ENCODE results near the gene PRDM11.

PRDM11 gene

GRCh38 chr11:45267052-45267451, 120.6 kb downstream of the PRDM11 start:
- no peak for DNase-seq

DNA sequence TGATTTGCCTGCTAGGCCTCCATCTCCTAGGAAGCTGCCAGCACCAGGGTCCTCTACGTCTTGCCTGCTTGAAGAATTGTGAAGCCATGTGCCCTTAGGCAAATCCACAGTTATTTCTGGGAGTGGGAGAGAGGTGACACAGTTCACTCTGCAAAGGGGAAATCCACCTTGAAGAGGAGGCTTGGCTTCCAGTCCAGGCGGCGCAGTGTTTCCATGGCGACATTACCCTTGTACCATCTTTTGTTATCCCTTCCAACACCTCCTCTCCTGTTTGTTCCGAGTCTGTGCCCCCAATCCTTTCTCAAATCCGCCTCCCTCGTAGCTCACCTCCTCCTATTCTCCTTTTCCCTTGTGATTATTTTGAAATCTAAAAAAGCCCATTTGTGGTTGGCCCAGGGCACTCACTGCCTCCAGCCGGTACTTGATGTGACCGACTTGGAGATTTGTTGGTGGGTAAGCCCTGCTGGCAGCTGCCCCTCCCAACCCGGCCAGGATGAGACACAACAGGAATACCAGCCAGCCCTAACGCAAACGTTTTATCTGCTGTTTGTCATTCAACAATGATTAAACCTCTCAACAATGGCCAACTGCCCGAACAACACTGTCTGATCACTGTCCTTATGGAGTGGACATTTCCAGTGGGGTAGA, 121.3 kb downstream of the PRDM11 start:
- DNase-seq, result no peak

GRCh38 chr11:45269678-45270077, 123.2 kb downstream of the PRDM11 start:
- no peak for DNase-seq

DNA sequence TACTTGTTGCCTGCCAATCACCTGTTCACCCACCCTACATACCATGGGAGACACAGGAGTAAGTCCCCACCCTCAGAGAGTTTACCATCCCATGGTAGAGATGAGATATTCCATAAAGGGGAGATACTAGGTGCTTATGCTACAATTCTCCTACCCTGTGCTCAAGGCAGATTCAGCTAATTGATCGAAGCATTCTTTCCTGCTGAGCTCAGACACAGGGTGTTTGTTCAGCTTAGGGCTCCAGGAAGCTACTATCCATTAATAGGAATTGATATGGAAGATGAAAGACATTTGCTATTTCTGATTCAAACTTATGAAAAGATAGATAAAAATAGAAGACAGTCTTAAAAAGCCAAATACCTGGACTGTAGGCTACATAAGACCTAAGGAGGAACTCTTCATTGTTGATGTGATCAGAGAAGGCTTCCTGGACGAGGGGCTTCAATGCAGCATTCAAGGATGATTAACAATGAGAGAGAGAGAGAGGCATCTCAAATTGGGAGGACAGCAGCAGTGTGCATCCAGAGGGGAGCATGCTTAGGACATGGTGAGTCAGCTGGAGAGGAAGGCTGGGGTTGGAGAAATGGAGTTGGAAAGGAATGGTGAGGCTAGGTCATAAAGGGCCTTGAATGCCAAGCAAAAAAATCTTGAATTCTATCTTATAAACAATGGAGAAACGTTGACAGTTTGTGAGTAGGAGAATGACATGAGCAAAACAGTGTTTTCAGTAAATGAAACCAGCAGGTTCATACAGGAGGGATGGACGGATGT, 124.7 kb downstream of the PRDM11 start:
- DNase-seq, result no peak

DNA sequence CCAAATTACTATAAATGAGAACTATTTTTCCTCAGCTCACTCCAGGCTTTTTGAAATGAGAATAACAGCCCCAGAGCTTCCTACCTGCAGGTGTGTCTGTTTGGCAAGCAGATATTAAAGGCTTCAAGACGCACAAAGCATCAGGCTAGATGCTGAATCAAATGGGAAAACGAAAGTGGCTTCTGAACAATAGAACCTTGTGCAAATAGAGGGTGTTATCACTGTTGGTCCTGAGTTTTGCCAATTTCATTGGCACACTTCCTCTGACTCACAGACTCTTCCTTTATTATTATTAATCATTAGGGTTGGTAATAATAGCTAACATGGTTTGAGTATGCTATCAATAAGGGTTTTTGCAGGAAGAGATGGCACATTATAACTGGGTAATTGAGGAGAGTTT, 126.3 kb downstream of the PRDM11 start:
- DNase-seq, result no peak

DNA sequence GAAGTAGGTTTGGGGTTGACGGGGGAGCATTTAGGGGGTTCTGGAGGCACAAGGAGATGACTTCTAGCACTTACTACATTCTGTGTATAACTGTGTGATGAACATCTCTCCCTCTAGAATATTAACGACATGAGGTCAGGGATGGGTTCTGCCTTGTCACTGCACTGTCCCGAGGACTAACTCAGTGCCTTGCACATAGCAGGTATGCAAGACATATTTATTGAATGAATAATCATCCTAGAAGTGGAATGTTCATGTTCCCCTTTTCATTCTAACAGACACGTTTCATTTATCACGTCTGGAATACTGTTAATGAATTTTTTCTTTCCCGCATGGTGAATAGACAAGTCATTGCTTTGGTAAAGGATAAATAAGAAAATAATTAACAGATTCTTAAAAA, 127.1 kb downstream of the PRDM11 start:
- DNase-seq, result no peak

GRCh38 chr11:45274206-45274605, 127.8 kb downstream of the PRDM11 start:
- no peak for DNase-seq

- DNase-seq, result no peak
Observed at GRCh38 chr11:45275828-45276227, 129.4 kb downstream of the PRDM11 start.

- DNase-seq, result no peak
Observed at GRCh38 chr11:45278714-45279113, 132.3 kb downstream of the PRDM11 start.

DNA sequence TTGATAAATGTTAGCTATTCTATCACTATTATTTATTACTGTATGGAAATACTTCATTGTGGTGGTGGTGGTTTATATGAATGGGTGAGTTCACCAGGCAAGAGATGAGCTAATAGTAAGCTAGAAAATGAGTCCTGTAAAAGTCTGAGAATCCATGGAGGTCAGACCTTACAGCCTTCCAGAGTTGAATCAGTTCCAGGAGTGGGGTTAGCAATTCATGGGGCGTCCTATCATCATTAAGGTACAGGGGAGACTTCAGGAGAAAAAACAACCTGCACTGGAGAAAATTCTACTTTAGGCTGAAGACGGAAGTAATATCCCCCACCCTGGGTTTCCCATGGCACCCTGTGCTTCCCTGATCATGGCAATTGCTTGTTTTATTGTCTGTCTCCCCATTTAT, 133.2 kb downstream of the PRDM11 start:
- DNase-seq, result no peak

GRCh38 chr11:45280449-45280848, 134.0 kb downstream of the PRDM11 start:
- DNase-seq, result no peak

GRCh38 chr11:45282081-45282480, 135.6 kb downstream of the PRDM11 start:
- DNase-seq, result no peak
